Mucosa of stomach (tissue), 1 donor: ENCODE data around the gene PTTG1.

Experiments used
- H3K27me3 ChIP-seq: one replicate; pipeline ENCODE4 v1.7.0; 2013; ENCODE audit warnings: mild to moderate bottlenecking, low read length; ENCODE audit not compliant: control insufficient read depth, insufficient read depth
- H3K36me3 ChIP-seq: one replicate; pipeline ENCODE4 v1.7.0; 2013; ENCODE audit warnings: low read length; ENCODE audit not compliant: control insufficient read depth, insufficient read depth
- H3K4me1 ChIP-seq: one replicate; pipeline ENCODE4 v1.7.0; 2013; ENCODE audit warnings: mild to moderate bottlenecking, low read length; ENCODE audit not compliant: control insufficient read depth, insufficient read depth
- H3K4me3 ChIP-seq: one replicate; pipeline ENCODE4 v1.7.0; 2013; ENCODE audit warnings: low read length
- H3K9ac ChIP-seq: one replicate; pipeline ENCODE4 v1.7.0; 2013; ENCODE audit warnings: mild to moderate bottlenecking, low read length, moderate library complexity
- H3K9me3 ChIP-seq: one replicate; pipeline ENCODE4 v1.7.0; 2013; ENCODE audit warnings: mild to moderate bottlenecking, low read length, moderate library complexity; ENCODE audit not compliant: control insufficient read depth
- donor health status: Pancreatic carcinoma.

Gene PTTG1

DNA sequence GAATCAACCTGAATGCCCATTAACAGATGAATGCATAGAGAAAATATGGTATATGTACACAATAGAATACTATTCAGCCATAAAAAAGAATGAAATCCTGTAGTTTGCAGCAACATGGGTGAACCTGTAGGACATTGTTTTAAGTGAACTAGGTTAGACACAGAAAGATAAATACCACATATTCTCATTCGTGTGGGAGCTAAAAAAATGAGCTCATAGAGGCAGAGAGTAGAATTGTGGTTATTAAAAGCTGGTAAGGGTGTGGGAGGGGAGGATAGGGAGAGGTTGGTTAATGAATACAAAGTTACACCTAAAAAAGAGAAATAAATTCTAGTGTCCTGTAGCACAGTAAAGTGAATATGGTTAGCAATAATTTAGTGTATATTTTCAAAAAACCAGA, 23.5 kb downstream of the PTTG1 start:
- no peaks in the 10 kb centered on the region for H3K36me3 ChIP-seq
- no peak overlapping the region for H3K4me3 ChIP-seq
- no peaks in the 10 kb centered on the region for H3K4me1 ChIP-seq
- H3K27me3 ChIP-seq: no peaks in the 10 kb centered on the region
- no peaks in the 10 kb centered on the region for H3K9me3 ChIP-seq
- no peak overlapping the region for H3K9ac ChIP-seq

DNA sequence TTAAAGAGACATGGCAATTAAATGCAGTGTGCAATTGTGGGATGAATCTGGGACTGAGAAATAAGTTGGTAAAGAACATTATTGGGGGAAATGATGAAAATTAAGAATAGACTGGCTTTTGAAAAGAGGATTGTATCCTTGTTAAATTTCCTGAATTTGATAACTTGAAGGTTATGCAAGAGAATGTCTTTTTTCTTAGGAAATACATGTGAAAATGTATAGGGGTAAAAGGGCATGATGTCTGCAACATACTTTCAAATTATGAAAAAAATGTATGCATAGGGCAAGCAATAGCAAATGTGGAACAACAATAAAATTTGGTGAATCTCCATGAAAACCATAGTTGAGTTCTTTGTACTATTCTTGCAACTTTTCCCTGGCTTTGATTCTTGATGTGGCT, 24.1 kb downstream of the PTTG1 start:
- H3K27me3 ChIP-seq: no peaks in the 10 kb centered on the region
- no peak overlapping the region for H3K4me3 ChIP-seq
- H3K36me3 ChIP-seq: no peaks in the 10 kb centered on the region
- no peaks in the 10 kb centered on the region for H3K9me3 ChIP-seq
- H3K9ac ChIP-seq: no peak overlapping the region
- no peaks in the 10 kb centered on the region for H3K4me1 ChIP-seq

DNA sequence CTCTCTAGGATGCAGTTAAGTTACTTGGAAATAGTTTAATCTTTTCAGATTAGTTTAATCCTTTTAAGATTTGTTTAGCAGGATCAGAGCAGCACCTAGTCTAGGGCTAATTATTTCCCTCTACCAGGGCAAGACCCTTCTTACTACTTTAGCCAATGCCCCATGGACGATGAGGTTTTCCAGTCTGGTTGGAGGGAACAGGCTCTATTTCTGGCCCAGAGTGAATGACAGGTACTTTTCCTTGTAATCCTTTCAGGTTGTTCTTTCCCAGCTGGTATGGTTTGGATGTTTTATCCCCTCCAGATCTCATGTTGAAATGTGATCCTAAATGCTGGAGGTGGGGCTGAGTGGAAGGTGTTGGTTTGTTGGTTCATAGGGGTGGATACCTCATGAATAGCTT, 27.2 kb downstream of the PTTG1 start:
- Histone ChIP-seq H3K9me3 (no peaks in the 10 kb centered on the region), H3K27me3 (no peaks in the 10 kb centered on the region), H3K4me3 (no peak overlapping the region), H3K36me3 (no peaks in the 10 kb centered on the region), H3K4me1 (no peaks in the 10 kb centered on the region), H3K9ac (no peak overlapping the region)

DNA sequence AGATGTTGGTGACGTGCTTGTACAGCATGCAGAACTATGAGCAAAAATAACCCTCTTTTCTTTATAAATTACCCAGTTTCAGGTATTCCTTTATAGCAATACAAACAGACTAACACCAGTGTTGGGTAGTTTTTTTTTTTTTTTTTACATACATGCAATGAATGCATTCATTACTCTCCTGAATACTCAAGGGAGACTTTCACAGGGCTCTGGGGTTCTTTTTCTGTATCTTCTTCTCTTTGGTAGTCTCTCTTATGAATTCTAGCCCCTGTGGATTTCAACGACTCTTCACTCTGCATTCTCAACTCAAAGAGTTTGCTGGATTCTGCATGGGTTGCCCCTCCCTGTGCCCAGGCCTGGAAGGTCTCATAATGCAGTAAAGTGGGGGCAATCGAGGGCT, 27.8 kb downstream of the PTTG1 start:
- H3K27me3 ChIP-seq: no peaks in the 10 kb centered on the region
- no peak overlapping the region for H3K4me3 ChIP-seq
- no peaks in the 10 kb centered on the region for H3K9me3 ChIP-seq
- H3K4me1 ChIP-seq: no peaks in the 10 kb centered on the region
- no peak overlapping the region for H3K9ac ChIP-seq
- no peaks in the 10 kb centered on the region for H3K36me3 ChIP-seq

DNA sequence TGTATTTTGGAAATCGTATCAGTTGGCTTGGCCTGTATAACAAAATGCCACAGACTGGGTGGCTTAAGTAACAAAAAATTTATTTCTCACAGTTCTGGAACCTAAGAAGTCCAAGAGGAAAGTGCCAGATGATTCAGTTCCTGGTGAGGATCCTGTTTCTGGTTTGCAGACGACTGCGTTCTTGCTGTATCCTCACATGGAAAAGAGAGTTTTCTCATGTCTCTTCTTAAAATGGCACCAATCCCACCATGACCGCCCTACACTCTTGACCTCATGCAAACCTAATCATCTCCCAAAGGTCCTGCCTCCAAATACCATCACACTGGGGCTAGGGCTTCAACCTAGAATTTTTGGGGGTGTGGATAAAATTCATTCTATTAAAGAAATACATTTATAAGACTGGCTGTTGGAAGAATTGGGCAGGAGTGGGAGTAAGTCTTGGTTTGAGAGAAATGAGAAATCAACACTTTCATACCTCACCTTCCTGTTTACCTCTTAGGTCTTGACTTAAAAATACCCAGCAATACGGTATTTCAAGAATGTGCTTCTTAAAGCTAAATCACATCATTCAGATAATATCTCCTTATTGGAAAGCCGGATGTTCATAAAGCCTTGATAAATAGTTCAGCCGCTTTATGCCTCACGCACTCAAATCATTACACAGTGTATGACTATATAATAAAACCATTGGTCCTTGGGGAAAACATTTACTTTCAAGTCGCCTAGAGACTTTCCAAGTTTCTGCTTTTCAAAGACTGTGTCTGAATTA, 28.7 kb downstream of the PTTG1 start:
- no peak overlapping the region for H3K4me3 ChIP-seq

DNA sequence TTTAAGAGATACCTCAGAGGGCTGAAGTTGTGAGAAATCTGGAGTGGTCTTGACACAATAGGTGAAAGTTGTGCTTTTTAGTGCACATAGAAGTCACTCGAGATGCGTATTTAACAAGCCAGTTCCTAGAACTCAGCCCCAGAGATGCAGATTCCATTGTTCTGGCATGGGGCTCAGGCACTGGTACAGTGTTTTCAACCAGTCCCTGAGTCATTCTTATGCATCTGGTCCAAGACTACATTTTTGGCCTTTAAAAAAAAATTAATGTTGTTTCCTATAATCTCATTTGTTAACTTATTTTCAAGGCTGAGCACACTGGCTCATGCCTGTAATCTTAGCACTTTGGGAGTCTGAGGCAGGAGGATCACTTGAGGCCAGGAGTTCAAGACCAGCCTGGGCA, 29.6 kb downstream of the PTTG1 start:
- Histone ChIP-seq H3K36me3 (no peaks in the 10 kb centered on the region), H3K27me3 (no peaks in the 10 kb centered on the region), H3K4me1 (no peaks in the 10 kb centered on the region), H3K9ac (no peak overlapping the region), H3K9me3 (no peaks in the 10 kb centered on the region), H3K4me3 (no peak overlapping the region)

More for the DNA sequence above, 28.7 kb downstream of the PTTG1 start:
- no peaks in the 10 kb centered on the region for H3K36me3 ChIP-seq
- H3K9me3 ChIP-seq: no peaks in the 10 kb centered on the region
- no peaks in the 10 kb centered on the region for H3K4me1 ChIP-seq
- no peaks in the 10 kb centered on the region for H3K27me3 ChIP-seq
- H3K9ac ChIP-seq: no peak overlapping the region

DNA sequence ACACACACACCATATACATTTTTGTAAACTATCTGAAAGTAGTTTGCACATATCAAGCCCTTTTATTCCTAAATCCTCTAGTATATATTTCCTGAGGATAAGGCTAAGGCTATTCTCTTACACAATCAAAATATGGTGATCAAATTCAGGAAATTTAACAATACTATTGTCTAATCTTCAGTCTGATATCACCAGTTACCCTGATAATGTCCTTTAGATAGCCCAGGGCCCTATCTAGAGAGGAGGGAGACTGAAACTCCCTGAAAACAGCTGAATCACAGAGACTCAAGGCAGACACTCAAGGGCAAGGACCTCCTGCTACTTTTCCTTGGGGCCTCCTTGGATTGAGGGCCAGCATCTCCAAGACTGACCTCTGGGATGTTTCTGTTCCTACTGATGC, 30.4 kb downstream of the PTTG1 start:
- H3K4me1 ChIP-seq: no peaks in the 10 kb centered on the region
- H3K9ac ChIP-seq: no peak overlapping the region
- no peaks in the 10 kb centered on the region for H3K9me3 ChIP-seq

DNA sequence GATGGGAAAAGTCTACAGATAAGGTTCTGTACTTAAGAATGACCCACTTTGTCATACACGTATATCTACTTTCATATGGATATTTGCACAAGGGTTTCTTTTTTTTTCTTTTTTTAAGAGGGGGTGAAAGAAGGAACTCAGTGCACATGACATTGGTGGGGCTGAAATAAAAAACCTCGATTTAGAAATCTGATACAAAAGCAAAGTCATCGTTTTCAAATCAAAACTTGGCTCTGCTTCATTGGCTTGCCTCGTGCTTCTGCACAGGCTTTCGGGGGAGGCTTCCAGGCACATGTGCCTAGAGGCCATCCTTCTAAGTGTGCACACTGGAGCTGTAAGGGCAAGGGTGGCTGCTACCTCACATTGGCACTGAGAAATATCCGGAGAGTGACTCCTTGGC, 31.1 kb downstream of the PTTG1 start:
- H3K36me3 ChIP-seq: no peaks in the 10 kb centered on the region
- H3K9me3 ChIP-seq: no peaks in the 10 kb centered on the region
- H3K9ac ChIP-seq: no peak overlapping the region
- no peaks in the 10 kb centered on the region for H3K27me3 ChIP-seq
- H3K4me3 ChIP-seq: no peak overlapping the region
- no peaks in the 10 kb centered on the region for H3K4me1 ChIP-seq

More for the DNA sequence above, 30.4 kb downstream of the PTTG1 start:
- no peak overlapping the region for H3K4me3 ChIP-seq
- H3K36me3 ChIP-seq: no peaks in the 10 kb centered on the region
- no peaks in the 10 kb centered on the region for H3K27me3 ChIP-seq

DNA sequence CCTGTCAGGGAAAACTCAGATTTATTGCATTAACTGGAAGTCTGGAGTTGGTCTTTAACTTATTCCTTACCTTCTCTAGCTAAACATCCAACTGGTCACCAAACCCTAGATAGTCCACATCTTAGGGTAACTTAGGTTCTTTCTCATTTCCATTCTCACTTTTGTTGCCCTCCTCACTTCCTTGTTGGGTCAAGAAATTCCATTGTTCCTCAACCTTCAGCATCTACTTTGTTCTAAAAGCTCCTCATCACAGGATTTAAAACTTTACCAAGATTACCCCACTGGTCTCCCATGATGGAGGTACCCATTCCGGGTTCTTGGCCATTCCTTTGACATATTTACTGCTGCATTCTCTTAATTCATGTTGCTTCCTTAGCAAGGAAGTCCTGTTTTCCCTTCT, 32.1 kb downstream of the PTTG1 start:
- no peak overlapping the region for H3K9ac ChIP-seq
- no peak overlapping the region for H3K4me3 ChIP-seq
- H3K36me3 ChIP-seq: no peaks in the 10 kb centered on the region
- H3K4me1 ChIP-seq: no peaks in the 10 kb centered on the region
- H3K9me3 ChIP-seq: no peaks in the 10 kb centered on the region
- H3K27me3 ChIP-seq: no peaks in the 10 kb centered on the region

DNA sequence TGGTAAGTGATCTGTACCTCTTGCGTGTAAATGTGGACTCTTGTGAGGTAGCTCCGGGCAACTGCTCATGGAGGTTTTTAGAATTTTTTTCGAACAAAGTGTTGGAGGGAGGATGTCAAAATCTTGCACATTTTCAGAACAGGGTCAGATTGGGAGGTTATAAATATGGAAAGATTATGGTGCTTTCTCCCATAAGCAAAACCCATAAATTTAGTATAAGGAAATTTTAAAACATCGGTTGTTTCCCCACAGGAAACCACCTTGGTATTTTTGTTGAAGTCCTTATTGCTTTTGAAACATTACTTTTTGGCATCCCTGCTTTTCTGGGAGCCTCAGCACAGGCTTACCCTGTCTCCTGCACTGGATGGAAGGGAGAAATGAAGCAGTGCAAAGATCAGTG, 33.9 kb downstream of the PTTG1 start:
- H3K36me3 ChIP-seq: no peaks in the 10 kb centered on the region
- H3K4me3 ChIP-seq: no peak overlapping the region
- no peaks in the 10 kb centered on the region for H3K27me3 ChIP-seq
- H3K4me1 ChIP-seq: no peaks in the 10 kb centered on the region
- no peak overlapping the region for H3K9ac ChIP-seq
- H3K9me3 ChIP-seq: no peaks in the 10 kb centered on the region

DNA sequence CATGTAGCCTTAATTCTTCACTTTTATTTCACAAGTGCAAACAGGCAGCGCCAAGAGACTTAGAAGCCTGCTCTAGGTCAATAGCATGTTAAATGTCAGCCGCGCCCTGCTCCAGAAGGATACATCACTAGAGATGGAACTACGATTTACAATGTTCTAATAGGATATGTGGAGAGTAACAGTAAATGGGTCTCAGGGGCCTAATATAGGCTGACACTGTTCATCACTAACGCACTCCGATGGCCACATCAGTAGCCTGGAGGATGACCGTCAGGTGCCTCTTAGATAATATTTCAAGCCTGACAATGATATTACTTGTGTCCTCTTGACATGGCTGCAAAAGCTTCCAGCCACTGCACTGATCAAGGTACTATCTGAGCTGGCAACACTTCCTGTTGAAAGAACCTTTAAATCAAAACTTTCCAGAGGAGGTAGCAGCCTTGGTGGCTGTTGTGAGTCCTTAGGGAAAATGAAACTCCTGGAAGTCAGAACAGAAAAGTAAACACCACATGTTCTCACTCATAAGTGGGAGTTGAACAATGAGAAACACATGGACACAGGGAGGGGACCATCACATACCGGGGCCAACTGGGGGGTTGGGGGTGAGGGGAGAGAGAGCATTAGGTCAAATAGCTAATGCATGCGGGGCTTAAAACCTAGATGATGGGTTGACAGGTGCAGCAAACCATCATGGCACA, 35.0 kb downstream of the PTTG1 start:
- H3K9ac ChIP-seq: no peak overlapping the region
- no peaks in the 10 kb centered on the region for H3K4me1 ChIP-seq
- no peak overlapping the region for H3K4me3 ChIP-seq
- H3K9me3 ChIP-seq: no peaks in the 10 kb centered on the region
- no peaks in the 10 kb centered on the region for H3K36me3 ChIP-seq
- H3K27me3 ChIP-seq: no peaks in the 10 kb centered on the region

DNA sequence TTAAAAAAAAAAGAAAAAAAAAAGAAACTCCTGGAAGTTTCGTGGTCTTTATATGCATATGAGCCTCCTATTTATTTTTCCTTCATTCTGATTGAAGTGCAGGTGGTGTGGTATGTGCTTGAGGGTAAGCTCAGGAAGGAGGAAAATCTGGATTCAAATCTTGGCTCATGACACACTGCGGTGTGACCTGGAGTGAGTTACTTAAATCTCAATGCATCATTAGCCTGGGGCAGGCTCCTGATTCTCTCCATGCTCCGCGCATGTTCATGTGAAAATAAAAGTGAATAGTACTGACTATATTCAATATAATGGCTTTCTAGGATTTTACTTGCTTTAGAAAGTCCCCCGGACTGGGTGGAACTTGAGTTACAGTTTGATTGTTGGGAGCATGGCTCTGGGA, 35.6 kb downstream of the PTTG1 start:
- Histone ChIP-seq H3K9ac (no peak overlapping the region), H3K27me3 (no peaks in the 10 kb centered on the region), H3K4me1 (no peaks in the 10 kb centered on the region), H3K36me3 (no peaks in the 10 kb centered on the region), H3K9me3 (no peaks in the 10 kb centered on the region), H3K4me3 (no peak overlapping the region)
